Ishikawa (cell line): ENCODE measurements around the gene GRB10.

Experiments
- CEBPB ChIP-seq: IDR thresholded peaks from 2 replicates; pipeline ENCODE4 v1.6.1; 2012
- CREB1 ChIP-seq: IDR thresholded peaks from 2 replicates; pipeline ENCODE4 v1.6.1; 2012; ENCODE audit warnings: low read depth
- EGR1 ChIP-seq: IDR thresholded peaks from 2 replicates; pipeline ENCODE4 v1.6.1; 2012
- EP300 ChIP-seq: IDR thresholded peaks from 2 replicates; pipeline ENCODE4 v1.6.1; 2012; ENCODE audit warnings: borderline replicate concordance
- FOXM1 ChIP-seq: IDR thresholded peaks from 2 replicates; pipeline ENCODE4 v1.6.1; 2012; ENCODE audit warnings: low read depth, borderline replicate concordance
- NFIC ChIP-seq: IDR thresholded peaks from 2 replicates; pipeline ENCODE4 v1.6.1; 2012
- RAD21 ChIP-seq: IDR thresholded peaks from 2 replicates; pipeline ENCODE4 v1.6.1; 2012; ENCODE audit warnings: low read depth
- TAF1 ChIP-seq: IDR thresholded peaks from 2 replicates; pipeline ENCODE4 v1.6.1; 2012; ENCODE audit warnings: low read depth, mild to moderate bottlenecking
- TCF12 ChIP-seq: IDR thresholded peaks from 2 replicates; pipeline ENCODE4 v1.6.1; 2012; ENCODE audit warnings: low read depth
- TEAD4 ChIP-seq: IDR thresholded peaks from 2 replicates; pipeline ENCODE4 v1.6.1; 2012
- YY1 ChIP-seq: IDR thresholded peaks from 2 replicates; pipeline ENCODE4 v1.6.1; 2012; ENCODE audit warnings: low read depth
- ZBTB7A ChIP-seq: IDR thresholded peaks from 2 replicates; pipeline ENCODE4 v1.6.1; 2012; ENCODE audit warnings: low read depth
- TF ChIP-seq, protein P1 (sequence below): IDR thresholded peaks from 2 replicates; pipeline ENCODE4 v1.6.1; 2012
- TF ChIP-seq, protein P2 (sequence below): IDR thresholded peaks from 2 replicates; pipeline ENCODE4 v1.6.1; 2012; ENCODE audit warnings: low read depth, mild to moderate bottlenecking
- TF ChIP-seq, protein P3 (sequence below): IDR thresholded peaks from 2 replicates; pipeline ENCODE4 v1.6.1; 2012

GRB10 gene

DNA sequence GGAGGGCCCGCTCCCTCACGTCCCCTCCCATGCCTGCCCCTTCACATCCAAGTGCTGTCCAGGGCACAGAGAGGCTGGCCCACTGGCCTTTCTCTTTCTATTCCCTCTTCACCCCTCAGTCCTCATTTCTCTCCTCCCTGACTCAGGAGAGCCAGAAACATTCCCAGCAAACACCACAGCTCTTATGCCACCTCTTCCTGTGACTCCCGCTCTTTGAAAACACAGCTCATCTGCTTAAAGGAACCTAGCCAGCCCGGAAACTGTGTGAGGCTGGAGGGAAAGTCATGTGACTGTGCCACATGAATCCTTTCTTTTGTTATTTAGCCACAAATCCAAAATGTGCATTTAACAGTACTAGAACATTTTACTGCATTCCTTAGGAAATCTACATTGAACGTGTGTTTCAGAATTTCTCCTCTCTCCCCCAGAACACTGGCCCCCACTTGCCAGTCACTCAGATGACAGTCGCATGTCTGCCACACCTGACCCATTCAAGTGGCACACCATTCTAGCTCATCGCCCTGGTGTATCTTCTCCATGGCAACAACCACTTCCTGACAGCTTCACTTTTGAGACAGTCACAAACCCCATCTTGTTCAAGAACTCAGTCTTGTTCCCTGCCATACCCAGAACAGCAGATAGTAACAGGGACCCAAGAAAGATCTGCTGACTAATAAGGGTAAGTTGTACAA, 42.8 kb downstream of the GRB10 start:
- no peak for TF ChIP-seq ZBTB7A
- TF ChIP-seq CREB1: no peak
- TF ChIP-seq TCF12: no peak
- TF ChIP-seq, protein P1, sequence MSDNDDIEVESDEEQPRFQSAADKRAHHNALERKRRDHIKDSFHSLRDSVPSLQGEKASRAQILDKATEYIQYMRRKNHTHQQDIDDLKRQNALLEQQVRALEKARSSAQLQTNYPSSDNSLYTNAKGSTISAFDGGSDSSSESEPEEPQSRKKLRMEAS: no peak
- TF ChIP-seq NFIC: no peak
- no peak for TF ChIP-seq TAF1
- no peak for TF ChIP-seq FOXM1
- TF ChIP-seq EGR1: no peak
- no peak for TF ChIP-seq RAD21
- no peak for TF ChIP-seq TEAD4
- TF ChIP-seq, protein P2, sequence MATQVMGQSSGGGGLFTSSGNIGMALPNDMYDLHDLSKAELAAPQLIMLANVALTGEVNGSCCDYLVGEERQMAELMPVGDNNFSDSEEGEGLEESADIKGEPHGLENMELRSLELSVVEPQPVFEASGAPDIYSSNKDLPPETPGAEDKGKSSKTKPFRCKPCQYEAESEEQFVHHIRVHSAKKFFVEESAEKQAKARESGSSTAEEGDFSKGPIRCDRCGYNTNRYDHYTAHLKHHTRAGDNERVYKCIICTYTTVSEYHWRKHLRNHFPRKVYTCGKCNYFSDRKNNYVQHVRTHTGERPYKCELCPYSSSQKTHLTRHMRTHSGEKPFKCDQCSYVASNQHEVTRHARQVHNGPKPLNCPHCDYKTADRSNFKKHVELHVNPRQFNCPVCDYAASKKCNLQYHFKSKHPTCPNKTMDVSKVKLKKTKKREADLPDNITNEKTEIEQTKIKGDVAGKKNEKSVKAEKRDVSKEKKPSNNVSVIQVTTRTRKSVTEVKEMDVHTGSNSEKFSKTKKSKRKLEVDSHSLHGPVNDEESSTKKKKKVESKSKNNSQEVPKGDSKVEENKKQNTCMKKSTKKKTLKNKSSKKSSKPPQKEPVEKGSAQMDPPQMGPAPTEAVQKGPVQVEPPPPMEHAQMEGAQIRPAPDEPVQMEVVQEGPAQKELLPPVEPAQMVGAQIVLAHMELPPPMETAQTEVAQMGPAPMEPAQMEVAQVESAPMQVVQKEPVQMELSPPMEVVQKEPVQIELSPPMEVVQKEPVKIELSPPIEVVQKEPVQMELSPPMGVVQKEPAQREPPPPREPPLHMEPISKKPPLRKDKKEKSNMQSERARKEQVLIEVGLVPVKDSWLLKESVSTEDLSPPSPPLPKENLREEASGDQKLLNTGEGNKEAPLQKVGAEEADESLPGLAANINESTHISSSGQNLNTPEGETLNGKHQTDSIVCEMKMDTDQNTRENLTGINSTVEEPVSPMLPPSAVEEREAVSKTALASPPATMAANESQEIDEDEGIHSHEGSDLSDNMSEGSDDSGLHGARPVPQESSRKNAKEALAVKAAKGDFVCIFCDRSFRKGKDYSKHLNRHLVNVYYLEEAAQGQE: no peak
- TF ChIP-seq CEBPB: no peak
- TF ChIP-seq YY1: no peak
- TF ChIP-seq EP300: no peak

DNA sequence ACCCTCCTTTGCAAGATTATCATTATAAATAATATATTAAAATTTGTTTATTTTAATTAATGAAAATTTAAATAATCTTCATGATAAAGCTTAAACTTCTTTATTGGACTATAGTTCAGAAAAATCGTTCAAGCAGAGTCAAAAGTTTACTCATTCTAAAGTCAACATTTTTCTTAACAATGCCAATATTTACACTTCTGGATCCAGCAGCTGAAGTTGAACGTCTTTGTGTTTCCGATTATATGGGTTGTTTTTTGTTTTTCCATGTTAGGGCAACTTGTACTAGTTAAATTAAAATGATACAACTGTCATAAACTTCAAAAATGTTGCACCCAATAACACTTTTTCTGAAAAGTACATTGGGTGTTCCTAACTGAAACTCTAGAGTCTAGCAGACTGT, 43.8 kb downstream of the GRB10 start:
- TF ChIP-seq, protein P1: no peak
- TF ChIP-seq CEBPB: no peak
- TF ChIP-seq, protein P3, sequence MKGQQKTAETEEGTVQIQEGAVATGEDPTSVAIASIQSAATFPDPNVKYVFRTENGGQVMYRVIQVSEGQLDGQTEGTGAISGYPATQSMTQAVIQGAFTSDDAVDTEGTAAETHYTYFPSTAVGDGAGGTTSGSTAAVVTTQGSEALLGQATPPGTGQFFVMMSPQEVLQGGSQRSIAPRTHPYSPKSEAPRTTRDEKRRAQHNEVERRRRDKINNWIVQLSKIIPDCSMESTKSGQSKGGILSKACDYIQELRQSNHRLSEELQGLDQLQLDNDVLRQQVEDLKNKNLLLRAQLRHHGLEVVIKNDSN: no peak
- TF ChIP-seq FOXM1: no peak
- TF ChIP-seq TEAD4: no peak
- TF ChIP-seq TAF1: no peak
- no peak for TF ChIP-seq EP300
- TF ChIP-seq, protein P2: no peak
- no peak for TF ChIP-seq CREB1
- TF ChIP-seq ZBTB7A: no peak
- no peak for TF ChIP-seq NFIC
- no peak for TF ChIP-seq EGR1
- no peak for TF ChIP-seq YY1
- TF ChIP-seq RAD21: no peak
- no peak for TF ChIP-seq TCF12

DNA sequence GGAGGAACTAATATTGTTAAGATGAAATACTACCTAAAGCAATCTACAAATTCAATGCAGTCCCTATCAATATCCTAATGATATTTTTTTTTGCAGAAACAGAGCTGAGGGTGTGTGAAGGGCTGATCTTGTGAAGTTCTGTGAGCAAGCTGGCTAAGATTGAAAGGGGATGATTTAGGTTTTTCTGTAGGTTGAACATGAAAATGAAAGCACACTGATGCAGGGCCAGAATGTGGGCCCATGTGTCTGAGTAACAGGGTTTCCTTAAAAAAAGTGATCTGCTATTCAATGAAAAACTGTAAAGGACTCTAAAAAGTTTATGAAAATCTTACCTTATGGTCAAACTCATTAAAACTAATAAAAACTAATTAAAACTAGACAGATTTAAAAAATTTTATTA, 47.4 kb downstream of the GRB10 start:
- TF ChIP-seq EP300 (no peak), TAF1 (no peak), CREB1 (no peak), TEAD4 (no peak), NFIC (no peak), ZBTB7A (no peak), YY1 (no peak), FOXM1 (no peak), TCF12 (no peak)
- TF ChIP-seq, protein P1: no peak
- TF ChIP-seq, protein P3: no peak

DNA sequence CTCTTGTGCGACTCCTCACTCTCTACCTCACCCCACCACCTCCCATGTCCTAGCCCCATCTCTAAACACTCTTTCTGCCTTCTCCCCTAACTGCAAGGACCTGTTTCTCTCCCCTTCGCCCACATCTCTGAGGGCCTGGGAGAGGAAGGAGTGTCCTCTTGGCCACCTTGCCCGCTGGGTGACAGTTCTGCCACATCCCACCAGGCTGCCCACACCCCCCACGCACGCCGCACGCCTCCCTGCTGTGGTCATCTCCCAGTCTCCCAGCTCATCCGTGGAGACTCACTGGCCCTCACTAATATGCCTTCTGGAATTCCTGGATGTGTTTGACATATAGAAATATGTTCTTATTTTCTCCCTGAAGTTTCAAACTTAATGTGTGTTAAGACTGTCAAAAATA, 48.5 kb downstream of the GRB10 start:
- TF ChIP-seq EGR1: no peak
- TF ChIP-seq TAF1: no peak
- no peak for TF ChIP-seq CREB1
- no peak for TF ChIP-seq YY1
- TF ChIP-seq, protein P3: no peak
- TF ChIP-seq, protein P2: no peak
- TF ChIP-seq EP300: no peak
- TF ChIP-seq RAD21: no peak
- TF ChIP-seq ZBTB7A: no peak
- no peak for TF ChIP-seq TEAD4
- no peak for TF ChIP-seq CEBPB
- TF ChIP-seq NFIC: no peak
- no peak for TF ChIP-seq TCF12
- TF ChIP-seq, protein P1: no peak
